B cell (primary cell): ENCODE results near the gene PANK1. TPM values are rescaled to one million over a fixed set of nuclear protein-coding genes. Genes with fewer than 3 reads are reported as not detected.

Source experiments
- ATAC-seq: fragments of 200-7000 bp; cut with Tn5 transposase; one replicate; pipeline ENCODE4 v1.10.0; 2021; ENCODE audit warnings: low read depth, mild to moderate bottlenecking, moderate number of reproducible peaks, moderate library complexity
- CTCF ChIA-PET: fragments of 350-600 bp; sonication (Branson Sonifier 250); formaldehyde crosslinking; loops from one replicate; lab custom pipeline; 2021; ENCODE audit warnings: antibody characterized with exemption, inconsistent platforms; lab: Charles Lee
- POLR2A ChIA-PET: fragments of 350-600 bp; sonication (Branson Sonifier 250); formaldehyde crosslinking; loops from one replicate; lab custom pipeline; 2021; ENCODE audit warnings: antibody characterized with exemption; lab: Charles Lee
- DNase-seq: peaks from one replicate; pipeline ENCODE4 v3.0.0; 2013
- H2AFZ ChIP-seq: 2 replicates; pipeline ENCODE4 v1.6.1; 2012; ENCODE audit warnings: mild to moderate bottlenecking, low read depth, low read length; ENCODE audit not compliant: insufficient read depth, poor library complexity, severe bottlenecking
- H3K27ac ChIP-seq, 2 donors: 1 replicate in 1 of 2; 2 replicates in 1 of 2; pipeline ENCODE4 v1.5.1; 2012 to 2013; ENCODE audit warnings: low read length in 2 of 2, mild to moderate bottlenecking in 2 of 2, moderate library complexity in 1 of 2
- H3K27me3 ChIP-seq, 4 experiments: fragments of 200-600 bp in 1 of 4; sonication (generic) in 1 of 4; replicated peaks in 1 of 4; 1 replicate in 2 of 4; 2 replicates in 2 of 4; pipeline versions ENCODE4 v1.6.1 to v1.7.0; 2013 to 2016; ENCODE audit warnings: low read length in 3 of 4, mild to moderate bottlenecking in 2 of 4, mixed read lengths in 1 of 4, moderate library complexity in 1 of 4; ENCODE audit not compliant: insufficient read depth in 4 of 4, control insufficient read depth in 3 of 4; ENCODE audit errors: control extremely low read depth in 1 of 4
- H3K36me3 ChIP-seq, 2 experiments: replicated peaks in 1 of 2; 1 replicate in 1 of 2; 2 replicates in 1 of 2; pipeline versions ENCODE4 v1.6.1 to v1.7.1; 2013; ENCODE audit warnings: low read length in 1 of 2; ENCODE audit not compliant: insufficient read depth in 2 of 2, control insufficient read depth in 1 of 2; ENCODE audit errors: control extremely low read depth in 1 of 2, extremely low read depth in 1 of 2
- H3K4me1 ChIP-seq, 2 donors: fragments of 200-600 bp in 1 of 2; sonication (generic) in 1 of 2; 1 replicate in 1 of 2; 2 replicates in 1 of 2; pipeline versions ENCODE4 v1.5.1 to v1.6.1; 2013 to 2017; ENCODE audit warnings: low read length in 2 of 2; ENCODE audit not compliant: control insufficient read depth in 2 of 2, insufficient read depth in 2 of 2
- H3K4me2 ChIP-seq: replicated peaks from 2 replicates; pipeline ENCODE3; 2012; ENCODE audit warnings: mild to moderate bottlenecking, low read depth, low read length; ENCODE audit not compliant: poor library complexity, severe bottlenecking
- H3K4me3 ChIP-seq, 5 experiments: fragments of 200-600 bp in 1 of 5; sonication (generic) in 1 of 5; 1 replicate in 3 of 5; 2 replicates in 2 of 5; pipeline versions ENCODE4 v1.5.1 to v1.7.0; 2011 to 2016; ENCODE audit warnings: low read length in 4 of 5, mild to moderate bottlenecking in 4 of 5, low read depth in 2 of 5, control low read depth in 1 of 5, moderate library complexity in 1 of 5; ENCODE audit not compliant: insufficient read depth in 1 of 5; ENCODE audit errors: control extremely low read depth in 1 of 5, extremely low read depth in 1 of 5
- H3K79me2 ChIP-seq: fragments of 200-600 bp; sonication (generic); one replicate; pipeline ENCODE4 v1.6.0; 2016; ENCODE audit warnings: low read length; ENCODE audit not compliant: control insufficient read depth, insufficient read depth
- H3K9ac ChIP-seq: fragments of 200-600 bp; sonication (generic); 2 replicates; pipeline ENCODE4 v1.6.1; 2017; ENCODE audit warnings: mild to moderate bottlenecking, low read length, moderate library complexity
- H3K9me3 ChIP-seq, 3 donors: one replicate each; pipeline versions ENCODE4 v1.6.1 to v1.7.1; 2013; ENCODE audit warnings: low read length in 2 of 3; ENCODE audit not compliant: control insufficient read depth in 2 of 3, insufficient read depth in 1 of 3; ENCODE audit errors: control extremely low read depth in 1 of 3
- H4K20me1 ChIP-seq: 2 replicates; pipeline ENCODE4 v1.6.0; 2012; ENCODE audit warnings: mild to moderate bottlenecking, low read length; ENCODE audit not compliant: insufficient read depth, control insufficient read depth, poor library complexity, severe bottlenecking
- H3K27ac Mint-ChIP-seq: one replicate; pipeline ENCODE4 v1.8.0; 2021; ENCODE audit warnings: mixed read lengths
- H3K27me3 Mint-ChIP-seq: one replicate; pipeline ENCODE4 v1.8.0; 2021; ENCODE audit warnings: mixed read lengths
- H3K4me1 Mint-ChIP-seq: one replicate; pipeline ENCODE4 v1.8.0; 2021; ENCODE audit warnings: mixed read lengths
- H3K4me3 Mint-ChIP-seq: one replicate; pipeline ENCODE4 v1.8.0; 2021; ENCODE audit warnings: mixed read lengths
- H3K9me3 Mint-ChIP-seq: one replicate; pipeline ENCODE4 v1.8.0; 2022; ENCODE audit warnings: mixed read lengths; ENCODE audit not compliant: insufficient read depth
- CTCF ChIP-seq: fragments of 200-600 bp; IDR thresholded peaks from one replicate; pipeline ENCODE4 v1.8.0; 2022; ENCODE audit warnings: antibody characterized with exemption, mild to moderate bottlenecking
- EZH2 ChIP-seq: IDR thresholded peaks from 2 replicates; pipeline ENCODE4 v1.6.1; 2012; ENCODE audit warnings: borderline replicate concordance, low read depth, mild to moderate bottlenecking, moderate library complexity, low read length; ENCODE audit not compliant: insufficient read depth, poor library complexity, severe bottlenecking
- WGBS: methylation state at CpG from one replicate; pipeline ENCODE4 v1.1.5; 2013; ENCODE audit warnings: missing lambda C conversion rate; ENCODE audit not compliant: insufficient coverage; 5-methylcytosine and 5-hydroxymethylcytosine counted together
- intact Hi-C: fragments of 100-400 bp; cut with micrococcal nuclease; formaldehyde crosslinking; loops from one replicate; pipeline ENCODE4 v1.10.0; 2022
- polyA plus RNA-seq: library from polyadenylated mRNA; depleted of rRNA; stranded (reverse); fragments of >200 nt; gene quantifications from 2 replicates; pipeline ENCODE4 v1.2.3, GENCODE V29; 2012
- total RNA-seq, 2 donors: library from RNA; stranded (reverse); fragments of 120-200 nt in 1 of 2; gene quantifications; 1 replicate in 1 of 2; 2 replicates in 1 of 2; pipeline versions ENCODE4 v1.2.3 to v1.2.4, GENCODE V29; 2013 to 2022

Gene PANK1
- total and polyA plus RNA-seq, 2 donors (not counting 1 experiment from before 2014, with no cell fraction given): 0.31 to 2.9 TPM

GRCh38 chr10:89613582-89613981 lies 31.5 kb downstream of the PANK1 start:
- peaks cover 1% of the 10 kb centered on the region for H3K4me1 Mint-ChIP-seq
- no peak overlapping the region for H3K27ac Mint-ChIP-seq
- WGBS: 93% methylated on average over 2 of the region's 3 CpGs
- H3K9ac ChIP-seq: no peak overlapping the region
- no peaks in the 10 kb centered on the region for H3K9me3 ChIP-seq
- no peak overlapping the region for H2AFZ ChIP-seq
- no peak for ATAC-seq
- no peak overlapping the region for H3K27ac ChIP-seq
- no peak for DNase-seq
- no peaks in the 10 kb centered on the region for H3K27me3 ChIP-seq
- H3K4me1 ChIP-seq: no peaks in the 10 kb centered on the region
- H3K4me2 ChIP-seq: no peak overlapping the region
- no peak overlapping the region for H3K4me3 Mint-ChIP-seq
- no peaks in the 10 kb centered on the region for H3K79me2 ChIP-seq
- no peaks in the 10 kb centered on the region for H3K27me3 Mint-ChIP-seq
- H3K4me3 ChIP-seq: no peak overlapping the region
- no peaks in the 10 kb centered on the region for H3K36me3 ChIP-seq
- ChIA-PET CTCF (no interaction called here), POLR2A (no interaction called here)
- no peak for TF ChIP-seq EZH2
- TF ChIP-seq CTCF: no peak
- intact Hi-C loops: no loop called here
- no peaks in the 10 kb centered on the region for H4K20me1 ChIP-seq
- H3K9me3 Mint-ChIP-seq: peaks cover 3% of the 10 kb centered on the region

- no CpG with 5 or more reads among the region's 4 CpGs for WGBS
Observed at GRCh38 chr10:89611282-89611681, 33.8 kb downstream of the PANK1 start.

More at GRCh38 chr10:89611282-89611681, 33.8 kb downstream of the PANK1 start:
- DNase-seq (no peak), ATAC-seq (no peak)
- H3K79me2 ChIP-seq: no peaks in the 10 kb centered on the region
- H3K27me3 ChIP-seq: no peaks in the 10 kb centered on the region
- no peaks in the 10 kb centered on the region for H3K9me3 Mint-ChIP-seq
- intact Hi-C loops: no loop called here
- H3K4me3 Mint-ChIP-seq: no peak overlapping the region
- no peak overlapping the region for H3K27ac Mint-ChIP-seq
- CTCF ChIA-PET: interaction anchor here (0.6 kb wide), 1 partner anchor 182 kb away, joined by 3 read pairs; no protein-coding TSS in a partner anchor
- H2AFZ ChIP-seq: no peak overlapping the region
- H3K27me3 Mint-ChIP-seq: no peaks in the 10 kb centered on the region
- H3K27ac ChIP-seq: no peak overlapping the region
- H3K4me2 ChIP-seq: no peak overlapping the region
- H3K36me3 ChIP-seq: no peaks in the 10 kb centered on the region
- no peaks in the 10 kb centered on the region for H4K20me1 ChIP-seq
- no peaks in the 10 kb centered on the region for H3K9me3 ChIP-seq
- no peak for TF ChIP-seq CTCF
- TF ChIP-seq EZH2: no peak
- H3K4me1 Mint-ChIP-seq: peaks cover 1% of the 10 kb centered on the region
- no peaks in the 10 kb centered on the region for H3K4me1 ChIP-seq
- H3K4me3 ChIP-seq: no peak overlapping the region
- no peak overlapping the region for H3K9ac ChIP-seq
- POLR2A ChIA-PET: no interaction called here
